Immature natural killer cell (primary cell): ENCODE results near the gene HOXB13. TPM values are rescaled to one million over a fixed set of nuclear protein-coding genes. Genes with fewer than 3 reads are reported as not detected.

Source experiments
- DNase-seq, 3 donors: peaks; one replicate each; pipeline ENCODE4 v3.0.0; 2022; ENCODE audit warnings: mixed read lengths in 1 of 3
- H3K27ac Mint-ChIP-seq, 6 donors: one replicate each; pipeline ENCODE4 v1.8.0; 2020; ENCODE audit warnings: mixed read lengths in 6 of 6, mild to moderate bottlenecking in 5 of 6, inconsistent platforms in 4 of 6, moderate library complexity in 3 of 6
- H3K27me3 Mint-ChIP-seq, 3 donors: one replicate each; pipeline ENCODE4 v1.8.0; 2020 to 2021; ENCODE audit warnings: low read depth in 3 of 3, mild to moderate bottlenecking in 3 of 3, mixed read lengths in 3 of 3, moderate library complexity in 3 of 3, inconsistent platforms in 1 of 3
- H3K36me3 Mint-ChIP-seq, 3 donors: one replicate each; pipeline ENCODE4 v1.8.0; 2020; ENCODE audit warnings: mixed read lengths in 3 of 3, inconsistent platforms in 2 of 3, mild to moderate bottlenecking in 2 of 3
- H3K4me1 Mint-ChIP-seq, 2 donors: one replicate each; pipeline ENCODE4 v1.8.0; 2020; ENCODE audit warnings: inconsistent platforms in 2 of 2, mild to moderate bottlenecking in 2 of 2, mixed read lengths in 2 of 2, moderate library complexity in 1 of 2
- H3K4me3 Mint-ChIP-seq, 5 donors: one replicate each; pipeline ENCODE4 v1.8.0; 2020; ENCODE audit warnings: mild to moderate bottlenecking in 5 of 5, mixed read lengths in 5 of 5, inconsistent platforms in 3 of 5, moderate library complexity in 3 of 5
- H3K9me3 Mint-ChIP-seq, 6 donors: one replicate each; pipeline ENCODE4 v1.8.0; 2020; ENCODE audit warnings: mild to moderate bottlenecking in 6 of 6, mixed read lengths in 6 of 6, inconsistent platforms in 4 of 6, moderate library complexity in 3 of 6
- polyA plus RNA-seq, 3 donors: library from polyadenylated mRNA; unstranded; fragments of 300-500 nt; fragmentation: Illumina TruSeq; gene quantifications; one replicate each; pipeline ENCODE4 v1.2.3, GENCODE V29; 2021

The HOXB13 gene
- polyA plus RNA-seq, 3 donors from 2014 or later: not detected

GRCh38 chr17:48726916-48727286 is 1.6 kb downstream of the HOXB13 start:
- Mint-ChIP-seq H3K4me1 (peaks cover 30 to 32% of the 10 kb centered on the region in 2 donors), H3K27ac (no peak overlapping the region), H3K4me3 (peak overlapping the region in 1 of 5 donors; percentile 12)

GRCh38 chr17:48726114-48726915 is 2.2 kb downstream of the HOXB13 start:
- Mint-ChIP-seq H3K36me3 (peaks cover 0 to 3% (median 0%) of the 10 kb centered on the region in 3 donors), H3K4me1 (peaks cover 30 to 32% of the 10 kb centered on the region in 2 donors), H3K27ac (no peak overlapping the region), H3K9me3 (peaks cover 0 to 4% (median 0%) of the 10 kb centered on the region in 6 donors), H3K27me3 (peaks cover 54 to 84% (median 74%) of the 10 kb centered on the region in 3 donors), H3K4me3 (peak overlapping the region in 2 of 5 donors; percentile 21 to 30)
- DNase-seq: no peak

More at GRCh38 chr17:48726916-48727286, 1.6 kb downstream of the HOXB13 start:
- peaks cover 0 to 3% (median 0%) of the 10 kb centered on the region in 3 donors for H3K36me3 Mint-ChIP-seq
- DNase-seq: no peak
- peaks cover 0 to 4% (median 0%) of the 10 kb centered on the region in 6 donors for H3K9me3 Mint-ChIP-seq
- peaks cover 55 to 88% (median 73%) of the 10 kb centered on the region in 3 donors for H3K27me3 Mint-ChIP-seq

GRCh38 chr17:48725288-48726064 is 3.1 kb downstream of the HOXB13 start:
- H3K36me3 Mint-ChIP-seq: peaks cover 0 to 3% (median 0%) of the 10 kb centered on the region in 3 donors
- peaks cover 30 to 32% of the 10 kb centered on the region in 2 donors for H3K4me1 Mint-ChIP-seq
- peaks cover 56 to 84% (median 77%) of the 10 kb centered on the region in 3 donors for H3K27me3 Mint-ChIP-seq
- no peak overlapping the region for H3K27ac Mint-ChIP-seq
- H3K4me3 Mint-ChIP-seq: peak overlapping the region in 3 of 5 donors; percentile 52 to 67 (median 63)
- H3K9me3 Mint-ChIP-seq: peaks cover 0 to 4% (median 0%) of the 10 kb centered on the region in 6 donors
- DNase-seq: no peak

- H3K27ac Mint-ChIP-seq: no peak overlapping the region
- peaks cover 33 to 37% of the 10 kb centered on the region in 2 donors for H3K4me1 Mint-ChIP-seq
- H3K4me3 Mint-ChIP-seq: peak overlapping the region in 3 of 5 donors; percentile 52 to 67 (median 63)
- H3K27me3 Mint-ChIP-seq: peaks cover 57 to 84% (median 79%) of the 10 kb centered on the region in 3 donors
- no peak for DNase-seq
- H3K9me3 Mint-ChIP-seq: peaks cover 0 to 4% (median 0%) of the 10 kb centered on the region in 6 donors
- no peaks in the 10 kb centered on the region for H3K36me3 Mint-ChIP-seq
Observed at GRCh38 chr17:48725004-48725287, 3.6 kb downstream of the HOXB13 start.

- H3K4me1 Mint-ChIP-seq: peaks cover 33 to 37% of the 10 kb centered on the region in 2 donors
- peaks cover 0 to 4% (median 0%) of the 10 kb centered on the region in 6 donors for H3K9me3 Mint-ChIP-seq
- peak; percentile 61 to 68 (median 64) for DNase-seq
- no peak overlapping the region for H3K27ac Mint-ChIP-seq
- no peaks in the 10 kb centered on the region for H3K36me3 Mint-ChIP-seq
- peak overlapping the region; percentile 74 to 86 (median 78) for H3K4me3 Mint-ChIP-seq
- peaks cover 55 to 82% (median 82%) of the 10 kb centered on the region in 3 donors for H3K27me3 Mint-ChIP-seq
Observed at GRCh38 chr17:48724251-48725003, 4.1 kb downstream of the HOXB13 start.

GRCh38 chr17:48723423-48724250 is 4.9 kb downstream of the HOXB13 start:
- H3K36me3 Mint-ChIP-seq: no peaks in the 10 kb centered on the region
- DNase-seq: no peak
- peaks cover 0 to 4% (median 0%) of the 10 kb centered on the region in 6 donors for H3K9me3 Mint-ChIP-seq
- H3K27ac Mint-ChIP-seq: no peak overlapping the region
- peaks cover 53 to 85% (median 83%) of the 10 kb centered on the region in 3 donors for H3K27me3 Mint-ChIP-seq
- H3K4me3 Mint-ChIP-seq: peak overlapping the region; percentile 60 to 86 (median 78)
- H3K4me1 Mint-ChIP-seq: peaks cover 32 to 40% of the 10 kb centered on the region in 2 donors

DNA sequence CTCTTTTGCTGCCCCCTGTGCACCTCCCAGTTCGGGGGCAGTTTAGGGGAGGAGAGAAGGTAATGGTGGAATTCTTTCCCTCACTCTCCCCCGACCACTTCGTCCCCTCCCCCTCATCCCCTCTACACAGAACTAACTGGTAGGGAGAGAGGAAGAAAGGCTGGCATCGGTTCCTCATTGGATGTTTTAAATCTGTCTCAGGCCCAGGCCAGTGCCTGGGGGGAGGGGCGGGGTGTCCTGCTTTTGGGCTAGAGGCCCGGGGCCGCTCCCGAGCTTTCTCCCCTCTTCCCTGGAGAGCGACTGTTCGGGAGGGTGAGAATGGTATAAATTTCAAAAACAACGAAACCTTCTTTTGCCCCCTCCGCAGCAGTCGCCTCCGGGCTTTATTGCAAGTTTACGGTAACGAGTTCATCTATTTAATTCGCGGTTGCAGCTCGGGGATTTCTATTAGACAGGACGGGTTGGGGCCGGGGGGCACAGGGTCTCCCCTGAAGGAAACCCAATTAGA is 5.6 kb downstream of the HOXB13 start, which contains the start of gene PRAC2:
PRAC2 (plus strand) TSS at position 271 of the 508 bp plus-strand sequence. CDS start 1,226 bp downstream, outside the sequence.
- peaks cover 57 to 90% (median 85%) of the 10 kb centered on the region in 3 donors for H3K27me3 Mint-ChIP-seq
- H3K27ac Mint-ChIP-seq: no peak within 1 kb of the TSS
- peaks cover 36 to 45% of the 10 kb centered on the region in 2 donors for H3K4me1 Mint-ChIP-seq
- peaks cover 0 to 3% (median 0%) of the 10 kb centered on the region in 3 donors for H3K36me3 Mint-ChIP-seq
- H3K9me3 Mint-ChIP-seq: peaks cover 0 to 6% (median 0%) of the 10 kb centered on the region in 6 donors
- H3K4me3 Mint-ChIP-seq: peak within 1 kb of the TSS; percentile 60 to 86 (median 78)
- no peak for DNase-seq

DNA sequence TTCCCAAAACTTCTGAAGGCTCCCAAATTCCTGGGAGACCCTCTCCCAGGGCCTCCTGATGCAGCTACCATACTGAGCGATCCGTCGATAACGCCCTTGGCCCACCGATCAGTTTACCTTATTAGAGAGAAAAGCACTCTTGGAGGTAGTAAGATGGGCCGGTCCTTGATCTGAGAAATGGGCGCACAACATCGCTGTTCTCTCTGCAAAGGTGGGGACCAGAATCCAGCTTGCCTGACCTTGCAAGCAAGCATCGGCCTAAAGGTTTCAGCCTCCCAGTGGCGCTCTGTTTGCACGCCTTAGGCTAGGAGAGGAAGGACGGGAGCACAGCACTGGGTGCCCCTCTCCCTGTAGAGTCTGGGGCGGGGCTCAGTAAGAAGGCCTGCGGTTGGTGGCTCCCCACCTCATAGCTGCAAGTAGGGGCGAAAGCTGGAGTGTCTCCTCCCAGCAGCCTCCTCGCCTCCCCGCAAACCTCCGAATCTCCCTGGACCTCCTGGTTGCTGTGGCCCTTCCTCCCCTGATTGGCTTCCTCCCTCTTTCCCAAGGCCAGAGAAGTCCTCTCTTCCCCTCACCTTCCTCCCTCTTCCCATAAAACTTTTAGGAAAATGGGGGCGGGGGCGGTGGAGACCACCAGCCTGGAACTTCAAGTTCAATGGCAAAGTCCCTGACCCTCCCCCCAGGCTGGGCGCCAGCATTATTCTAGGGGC is 6.2 kb downstream of the HOXB13 start, which contains the start of gene PRAC1:
PRAC1 (minus strand) TSS at position 318 of the 707 bp plus-strand sequence; CDS start at position 192, 126 bp downstream.
- Mint-ChIP-seq H3K27me3 (peaks cover 60 to 94% (median 85%) of the 10 kb centered on the region in 3 donors), H3K4me1 (peaks cover 36 to 51% of the 10 kb centered on the region in 2 donors), H3K27ac (no peak within 1 kb of the TSS), H3K4me3 (peak within 1 kb of the TSS; percentile 18 to 86 (median 78)), H3K36me3 (peaks cover 0 to 3% (median 0%) of the 10 kb centered on the region in 3 donors), H3K9me3 (peaks cover 0 to 6% (median 0%) of the 10 kb centered on the region in 6 donors)
- no peak for DNase-seq

GRCh38 chr17:48721009-48721402 is 7.5 kb downstream of the HOXB13 start:
- Mint-ChIP-seq H3K27me3 (peaks cover 51 to 84% (median 77%) of the 10 kb centered on the region in 3 donors), H3K4me1 (peaks cover 36 to 51% of the 10 kb centered on the region in 2 donors), H3K36me3 (peaks cover 0 to 3% (median 0%) of the 10 kb centered on the region in 3 donors), H3K4me3 (peak overlapping the region in 1 of 5 donors; percentile 65), H3K9me3 (peaks cover 0 to 4% (median 0%) of the 10 kb centered on the region in 6 donors), H3K27ac (no peak overlapping the region)
- no peak for DNase-seq

DNA sequence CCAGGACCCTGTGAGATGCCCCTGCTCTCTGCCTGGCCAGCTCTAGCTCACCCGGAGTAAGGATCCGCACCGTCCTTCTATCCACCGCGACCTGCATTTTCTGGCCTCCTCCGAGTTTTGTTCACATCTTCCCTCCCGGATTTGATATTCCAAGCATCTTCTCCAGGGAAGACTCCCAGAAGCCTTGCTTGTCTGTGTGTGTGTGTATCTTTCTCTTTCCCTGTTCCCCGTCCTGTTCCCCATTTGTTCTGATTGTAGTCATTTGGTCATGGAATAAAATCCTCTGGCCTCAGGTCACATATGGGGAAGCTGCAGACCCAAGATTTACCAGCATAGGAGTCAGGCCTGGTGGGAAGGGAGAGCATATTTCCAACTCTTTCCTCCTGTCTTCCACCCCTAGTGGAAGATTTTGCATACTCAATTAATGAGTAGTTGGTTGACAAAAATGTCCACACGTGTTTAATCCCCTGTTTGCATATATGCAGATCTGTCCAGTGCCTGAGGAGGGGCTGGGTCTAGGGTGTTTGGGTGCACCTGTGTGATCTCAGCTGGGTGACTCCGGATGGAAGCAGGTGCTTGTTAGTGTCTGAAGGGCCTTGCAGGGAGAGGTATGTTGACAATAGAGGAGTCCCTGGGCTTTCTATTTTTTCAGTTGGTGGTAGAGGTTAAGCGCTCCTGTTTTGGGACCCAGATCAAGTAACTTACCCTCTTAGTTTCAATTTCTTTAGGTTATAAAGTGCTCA is 8.1 kb downstream of the HOXB13 start:
- H3K27me3 Mint-ChIP-seq: peaks cover 48 to 79% (median 73%) of the 10 kb centered on the region in 3 donors
- DNase-seq: no peak
- peaks cover 0 to 3% (median 0%) of the 10 kb centered on the region in 3 donors for H3K36me3 Mint-ChIP-seq
- peak overlapping the region in 4 of 5 donors; percentile 16 to 65 (median 36) for H3K4me3 Mint-ChIP-seq
- H3K9me3 Mint-ChIP-seq: peaks cover 0 to 2% (median 0%) of the 10 kb centered on the region in 6 donors
- H3K4me1 Mint-ChIP-seq: peaks cover 36 to 51% of the 10 kb centered on the region in 2 donors
- H3K27ac Mint-ChIP-seq: peak overlapping the region in 2 of 6 donors; percentile 28
